HepG2 (cell line): ENCODE results near the gene B3GNT7. TPM values are rescaled to one million over a fixed set of nuclear protein-coding genes. Genes with fewer than 3 reads are reported as not detected.

ENCODE experiments used
- KAT2B ChIP-seq: fragments of 150-350 bp; IDR thresholded peaks from 2 replicates; pipeline ENCODE4 v1.6.1; 2014; ENCODE audit warnings: low read depth, low read length, borderline replicate concordance
- ZBTB40 ChIP-seq, 2 experiments: fragments of 450-650 bp in 1 of 2; sonication (generic) in 1 of 2; formaldehyde crosslinking in 1 of 2; IDR thresholded peaks; 2 replicates each; pipeline versions ENCODE4 v1.6.1 to v1.8.0; 2016 to 2022; ENCODE audit warnings: antibody characterized with exemption in 1 of 2, mild to moderate bottlenecking in 1 of 2, missing genetic modification reagents in 1 of 2
- ZNF598 ChIP-seq: sonication (generic); formaldehyde crosslinking; IDR thresholded peaks from 2 replicates; pipeline ENCODE4 v1.5.1; 2020; ENCODE audit warnings: mild to moderate bottlenecking, missing genetic modification reagents, borderline replicate concordance
- ZSCAN21 ChIP-seq: sonication (generic); formaldehyde crosslinking; IDR thresholded peaks from 2 replicates; pipeline ENCODE4 v1.8.0; 2022; ENCODE audit warnings: mild to moderate bottlenecking, missing genetic modification reagents, moderate library complexity, borderline replicate concordance
- polyA plus RNA-seq, 8 experiments: library from polyadenylated mRNA; depleted of rRNA in 3 of 8; stranded (reverse) in 7 of 8; unstranded in 1 of 8; fragments of >200 nt; fragmentation: Illumina TruSeq in 4 of 8; extraction: Trizol in 4 of 8; gene quantifications; 2 replicates each; pipeline versions ENCODE4 v1.2.1 to v1.2.3, GENCODE V29; 2011 to 2016; ENCODE audit warnings: low read depth in 4 of 8, missing spikeins in 1 of 8, mixed read lengths in 1 of 8; ENCODE audit not compliant: insufficient read depth in 1 of 8
- total RNA-seq, 5 experiments: library from RNA; depleted of rRNA; stranded (reverse); fragments of >200 nt; fragmentation: Illumina TruSeq; extraction: Trizol; gene quantifications; 2 replicates each; pipeline ENCODE4 v1.2.3, GENCODE V29; 2016; ENCODE audit warnings: low read depth in 1 of 5

B3GNT7 gene
- total and polyA plus RNA-seq, 2 of the 13 experiments (the other 11 are each of a cell fraction or from before 2014, with no cell fraction given): 0.04 to 0.24 TPM

- TF ChIP-seq ZBTB40 (IDR thresholded peaks at IDR 0.05) (no peak), ZBTB40 (CRISPR knock-in tag; IDR thresholded peaks at IDR 0.05) (no peak), ZSCAN21 (no peak), ZNF598 (CRISPR knock-in tag) (no peak), KAT2B (no peak)
Observed at GRCh38 chr2:231347081-231347480, 48.4 kb upstream of the B3GNT7 start (continued).
